Stimulated activated CD4-positive, alpha-beta T cell treated with anti-CD3 and anti-CD28 coated beads, Interleukin-1b, Interleukin-23, amount 100 ng/mL, for 4 hours (primary cell): Measurements from ENCODE around the gene EDEM2.
"Not testable (repeated sequence)": the region's sequence is repeated elsewhere in the genome, so short reads cannot be mapped to it uniquely, and the experiment has no call there.

ENCODE experiments used
- DNase-seq, 2 donors: peaks; one replicate each; pipeline ENCODE4 v3.0.0-alpha.2; 2020; ENCODE audit warnings: low read depth in 2 of 2

EDEM2 gene

GRCh38 chr20:35129647-35130069 is 17.5 kb downstream of the EDEM2 start:
- no peak for DNase-seq

GRCh38 chr20:35125753-35126152 is 21.4 kb downstream of the EDEM2 start:
- no peak for DNase-seq

GRCh38 chr20:35122756-35123405 is 24.3 kb downstream of the EDEM2 start:
- no peak for DNase-seq

DNA sequence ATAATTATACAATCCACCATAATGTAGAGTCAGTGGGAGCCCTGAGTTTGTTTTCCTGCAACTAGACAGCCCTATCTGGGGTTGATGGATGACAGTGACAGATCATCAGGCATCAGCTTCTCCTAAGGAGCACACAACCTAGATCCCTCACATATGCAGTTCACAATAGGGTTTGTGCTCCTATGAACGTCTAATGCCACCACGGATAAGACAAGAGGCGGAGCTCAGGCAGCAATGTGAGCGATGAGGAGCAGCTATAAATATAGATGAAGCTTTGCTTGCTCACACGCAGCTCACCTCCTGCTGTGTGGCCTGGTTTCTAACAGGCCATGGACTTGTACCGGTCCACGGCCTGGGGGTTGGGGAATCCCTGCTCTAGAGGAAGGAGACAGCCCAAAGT is 25.9 kb downstream of the EDEM2 start:
- DNase-seq, result no peak

DNA sequence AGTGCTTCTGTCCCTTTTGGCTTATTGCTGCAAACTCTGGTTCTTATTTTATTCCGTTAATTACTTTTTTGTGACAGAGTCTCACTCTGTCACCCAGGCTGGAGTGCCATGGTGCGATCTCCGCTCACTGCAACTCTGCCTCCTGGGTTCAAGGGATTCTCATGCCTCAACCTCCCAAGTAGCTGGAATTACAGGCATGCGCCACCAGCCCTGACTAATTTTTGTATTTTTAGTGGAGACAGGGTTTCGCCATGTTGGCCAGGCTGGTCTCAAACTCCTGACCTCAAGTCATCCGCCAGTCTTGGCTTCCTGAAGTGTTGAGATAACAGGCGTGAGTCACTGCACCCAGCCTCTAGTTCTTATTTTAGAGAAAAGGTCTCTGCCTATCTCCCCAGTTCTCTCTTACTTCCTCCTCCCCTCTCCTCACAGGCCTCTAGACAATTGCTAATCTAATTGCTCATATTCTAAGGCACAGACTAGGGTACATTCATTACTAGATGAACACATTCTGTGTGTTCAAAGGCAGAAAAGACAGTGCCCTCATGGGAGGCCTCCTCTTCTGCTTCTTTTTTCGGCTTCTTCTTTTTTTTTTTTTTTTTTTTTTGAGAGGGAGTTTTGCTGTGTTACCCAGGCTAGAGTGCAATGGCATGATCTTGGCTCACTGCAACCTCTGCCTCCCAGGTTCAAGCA is 27.0 kb downstream of the EDEM2 start:
- DNase-seq, result no peak

GRCh38 chr20:35117629-35118028 is 29.5 kb downstream of the EDEM2 start:
- DNase-seq, result no peak

GRCh38 chr20:35117196-35117595 is 29.9 kb downstream of the EDEM2 start:
- no peak for DNase-seq

- DNase-seq, result no peak
Observed at GRCh38 chr20:35116258-35116657, 30.9 kb downstream of the EDEM2 start.

DNA sequence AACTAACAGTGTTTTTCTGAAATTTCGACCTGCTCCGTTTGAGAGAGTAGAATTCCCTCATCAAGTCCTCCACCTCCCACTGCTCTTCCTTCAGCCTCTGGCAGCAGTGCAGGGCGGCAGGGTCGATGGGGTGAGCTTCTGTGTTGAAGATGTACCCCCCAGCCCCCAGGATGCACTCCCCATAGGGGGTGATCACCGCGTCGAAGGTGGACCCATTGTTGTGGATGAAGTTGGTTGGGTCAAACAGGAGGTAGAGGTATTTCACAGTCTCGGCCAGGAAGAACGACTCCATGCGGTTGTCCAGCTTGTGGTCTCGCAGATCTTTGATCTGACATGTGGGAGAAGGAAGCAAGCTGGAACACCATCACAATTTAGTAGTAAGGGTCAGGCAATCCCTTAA is 31.5 kb downstream of the EDEM2 start:
- DNase-seq, result no peak

GRCh38 chr20:35112276-35112675 is 34.9 kb downstream of the EDEM2 start:
- not testable (repeated sequence) for DNase-seq

DNA sequence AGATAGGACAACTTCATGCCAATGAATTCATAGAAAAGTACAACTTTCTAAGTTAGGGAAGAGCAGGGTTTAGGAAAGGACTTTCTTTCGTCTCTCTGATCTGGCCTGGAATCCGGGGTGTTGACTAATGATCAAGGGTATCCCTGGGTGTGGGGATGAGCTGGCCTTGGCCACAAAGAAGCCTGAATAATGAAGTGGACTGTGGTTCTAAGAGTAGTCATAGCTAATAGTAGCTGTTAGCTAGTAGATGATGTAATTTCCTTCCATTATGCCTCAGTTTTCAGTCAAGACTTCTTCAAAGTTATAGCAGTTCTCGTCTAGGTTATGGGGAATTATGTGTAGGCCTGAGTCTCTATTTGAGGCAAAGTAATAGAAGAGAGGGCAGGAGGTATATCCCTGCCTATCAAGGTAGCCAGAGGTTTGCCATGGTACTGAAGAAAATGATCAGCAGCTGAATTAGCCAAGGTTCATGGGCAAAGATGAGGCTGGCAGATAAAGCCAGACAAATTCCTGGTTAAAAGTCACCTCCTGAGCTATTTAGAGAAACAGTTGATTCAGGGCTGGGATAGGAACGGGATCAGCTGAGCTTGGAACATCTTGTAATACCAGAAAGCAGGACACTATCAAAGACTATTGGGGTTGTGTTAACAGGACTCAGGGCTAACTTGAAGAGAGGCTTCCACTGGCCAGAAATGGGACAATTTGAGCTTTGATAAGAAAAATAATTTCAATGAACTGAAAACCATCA is 35.8 kb downstream of the EDEM2 start:
- DNase-seq, result no peak

- no peak for DNase-seq
Observed at GRCh38 chr20:35108921-35109320, 38.2 kb downstream of the EDEM2 start.

GRCh38 chr20:35106827-35107380 is 40.2 kb downstream of the EDEM2 start:
- no peak for DNase-seq

GRCh38 chr20:35104685-35105295 is 42.3 kb downstream of the EDEM2 start:
- DNase-seq, result no peak

DNA sequence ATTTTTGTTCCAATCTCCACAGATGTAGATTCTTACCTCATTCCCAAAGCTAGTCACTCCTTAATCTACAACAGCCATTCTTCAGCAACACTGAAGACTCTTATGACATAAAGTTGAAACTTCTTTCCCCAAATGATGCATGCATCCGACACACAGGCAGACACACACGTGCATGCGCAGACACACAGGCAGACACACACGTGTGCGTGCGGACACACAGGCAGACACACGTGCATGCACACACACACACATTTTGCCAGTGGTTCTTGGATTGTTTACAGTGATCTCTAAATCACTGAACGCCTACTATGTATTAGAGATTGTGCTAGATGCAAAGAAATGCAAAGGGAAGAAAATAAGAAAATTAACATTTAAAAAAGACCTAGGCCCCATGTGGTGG is 45.5 kb downstream of the EDEM2 start:
- no peak for DNase-seq

DNA sequence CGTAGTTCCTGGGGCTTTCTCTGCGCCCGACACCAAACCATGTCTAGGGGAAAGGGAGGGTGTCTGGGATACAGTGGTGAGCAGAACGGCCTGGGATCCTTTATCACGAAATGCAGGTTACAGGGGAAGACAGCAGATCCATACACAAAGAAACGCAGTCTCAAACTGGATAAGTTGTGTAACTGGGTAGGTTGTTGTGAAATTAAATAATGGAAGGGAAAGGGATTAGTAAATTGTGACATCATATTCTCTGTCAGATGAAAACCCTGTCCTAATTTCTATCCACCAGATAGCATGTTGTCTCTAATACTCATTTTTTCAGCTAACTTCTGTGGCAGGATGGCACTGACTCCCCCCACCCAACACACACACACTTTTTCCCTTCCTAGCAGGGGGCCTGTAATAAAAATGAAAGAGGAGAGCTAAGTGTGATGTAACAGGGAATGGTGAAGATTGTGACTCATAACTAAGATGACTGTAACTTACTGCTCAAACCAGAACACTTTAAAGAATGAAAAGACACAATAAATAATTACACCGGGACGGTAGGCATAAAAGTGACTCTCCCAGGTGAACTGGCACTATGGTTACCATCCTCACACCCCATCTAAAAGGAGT is 53.8 kb downstream of the EDEM2 start:
- DNase-seq, result peak; percentile 14 to 26

DNA sequence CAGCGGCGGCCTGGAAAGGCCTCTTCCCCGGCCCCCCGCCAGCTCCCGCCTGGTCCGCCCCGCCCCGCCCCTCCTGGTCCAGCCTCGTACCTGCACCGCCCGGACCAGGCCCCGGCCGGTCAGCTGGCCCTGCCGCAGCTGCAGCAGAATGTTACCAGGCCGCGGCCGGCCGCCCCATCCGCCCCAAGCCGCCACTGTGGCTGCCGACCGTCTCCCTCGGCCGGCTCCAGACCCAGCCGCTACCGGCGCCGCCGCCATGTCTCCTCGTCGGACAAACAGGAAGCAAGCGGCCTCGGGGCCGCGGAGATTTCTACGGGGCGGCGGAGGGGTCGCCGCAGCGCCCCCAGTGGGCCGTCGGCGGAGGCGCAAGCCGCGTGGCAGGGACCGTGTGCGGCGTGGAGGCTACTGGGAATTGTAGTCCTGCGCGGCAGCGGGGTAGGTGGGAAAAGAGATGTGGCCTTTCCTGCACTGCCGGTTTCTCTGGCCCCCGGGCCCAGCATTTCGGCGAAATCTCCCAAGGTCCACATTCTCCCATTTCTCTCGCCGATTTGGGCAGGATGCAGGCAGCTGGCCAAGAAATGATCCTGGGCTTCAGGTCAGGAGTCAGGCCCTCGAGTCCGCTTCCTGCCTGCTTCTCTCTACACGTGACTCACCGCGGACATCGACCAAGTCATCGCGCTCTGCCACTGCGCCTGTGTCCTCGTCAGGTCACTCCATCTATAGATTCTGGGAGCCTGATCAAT is 54.4 kb downstream of the EDEM2 start, which contains the start of gene TRPC4AP:
Gene TRPC4AP, minus strand, starts transcription at position 284 of the 743 bp plus-strand sequence. Its CDS starts 26 bp downstream, at position 258.
- peak; percentile 84 to 85 for DNase-seq

- no peak for DNase-seq
Observed at GRCh38 chr20:35091816-35092523, 55.2 kb downstream of the EDEM2 start.

GRCh38 chr20:35088231-35089145 is 58.6 kb downstream of the EDEM2 start:
- no peak for DNase-seq
